SK-N-SH treated with all-trans-retinoic acid at 6 μM for 48 hours (cell line): Measurements from ENCODE around the gene FGL2.

Experiments used
- ESRRG ChIP-seq: fragments of 250-450 bp; sonication (Bioruptor Pico); IDR thresholded peaks from 2 replicates; pipeline ENCODE4 v1.6.1; 2021; ENCODE audit warnings: mild to moderate bottlenecking
- ISL1 ChIP-seq: fragments of 250-450 bp; sonication (Bioruptor Pico); IDR thresholded peaks from 2 replicates; pipeline ENCODE4 v2.1.2; 2022; ENCODE audit warnings: mild to moderate bottlenecking, moderate library complexity
- OSR1 ChIP-seq: fragments of 250-450 bp; sonication (Bioruptor Pico); IDR thresholded peaks from 2 replicates; pipeline ENCODE4 v1.8.0; 2022; ENCODE audit warnings: moderate library complexity, mild to moderate bottlenecking, inconsistent platforms
- PPARA ChIP-seq: fragments of 250-450 bp; sonication (Bioruptor Pico); IDR thresholded peaks from 2 replicates; pipeline ENCODE4 v1.5.0; 2020; ENCODE audit warnings: mild to moderate bottlenecking, borderline replicate concordance
- RARB ChIP-seq: fragments of 250-450 bp; sonication (Bioruptor Pico); IDR thresholded peaks from 2 replicates; pipeline ENCODE4 v1.8.0; 2021; ENCODE audit warnings: mild to moderate bottlenecking, moderate library complexity
- SNAI2 ChIP-seq: fragments of 250-450 bp; sonication (Bioruptor Pico); IDR thresholded peaks from 2 replicates; pipeline ENCODE4 v1.5.0; 2020; ENCODE audit warnings: mild to moderate bottlenecking, moderate library complexity
- TF ChIP-seq, protein P1 (sequence below): fragments of 250-450 bp; sonication (Bioruptor Pico); IDR thresholded peaks from 2 replicates; pipeline ENCODE4 v1.5.1; 2021; ENCODE audit warnings: mild to moderate bottlenecking, moderate library complexity
- TF ChIP-seq, protein P2 (sequence below): fragments of 250-450 bp; sonication (Bioruptor Pico); IDR thresholded peaks from 2 replicates; pipeline ENCODE4 v1.8.0; 2020; ENCODE audit warnings: mild to moderate bottlenecking, moderate library complexity, borderline replicate concordance
- TF ChIP-seq, protein P3 (sequence below): fragments of 250-450 bp; sonication (Bioruptor Pico); IDR thresholded peaks from 2 replicates; pipeline ENCODE4 v1.5.1; 2020; ENCODE audit warnings: low read depth, mild to moderate bottlenecking, moderate library complexity

DNA sequence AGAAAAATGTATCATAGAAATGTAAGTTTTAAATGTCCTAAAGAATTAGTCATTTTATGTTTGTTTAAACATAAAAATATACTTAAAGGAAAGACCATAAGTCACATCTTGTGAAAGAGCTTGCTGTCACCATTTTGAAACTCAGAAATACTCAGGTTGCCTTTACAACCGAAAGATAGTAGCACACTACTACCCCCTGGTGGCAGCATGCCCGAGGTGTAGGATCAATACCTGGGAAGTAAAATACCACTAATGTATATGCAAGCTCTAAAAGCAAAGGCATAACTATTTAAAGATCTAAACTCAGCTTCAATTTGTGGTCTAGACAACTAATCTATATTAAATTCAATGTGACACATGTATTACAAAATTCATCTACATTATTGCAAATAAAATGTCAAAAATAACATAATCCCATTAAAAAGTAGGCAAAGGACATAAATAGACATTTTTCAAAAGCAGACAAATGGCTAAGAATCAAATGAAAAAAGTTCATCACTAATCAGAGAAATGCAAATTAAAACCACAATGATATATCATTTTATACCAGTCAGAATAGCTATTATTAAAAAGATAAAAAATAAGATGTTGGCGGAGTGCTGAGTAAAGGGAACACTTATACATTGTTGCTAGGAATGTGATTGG is 47.7 kb upstream of the FGL2 start:
- no peak for TF ChIP-seq PPARA
- no peak for TF ChIP-seq RARB (CRISPR knock-in tag)
- TF ChIP-seq, protein P1, sequence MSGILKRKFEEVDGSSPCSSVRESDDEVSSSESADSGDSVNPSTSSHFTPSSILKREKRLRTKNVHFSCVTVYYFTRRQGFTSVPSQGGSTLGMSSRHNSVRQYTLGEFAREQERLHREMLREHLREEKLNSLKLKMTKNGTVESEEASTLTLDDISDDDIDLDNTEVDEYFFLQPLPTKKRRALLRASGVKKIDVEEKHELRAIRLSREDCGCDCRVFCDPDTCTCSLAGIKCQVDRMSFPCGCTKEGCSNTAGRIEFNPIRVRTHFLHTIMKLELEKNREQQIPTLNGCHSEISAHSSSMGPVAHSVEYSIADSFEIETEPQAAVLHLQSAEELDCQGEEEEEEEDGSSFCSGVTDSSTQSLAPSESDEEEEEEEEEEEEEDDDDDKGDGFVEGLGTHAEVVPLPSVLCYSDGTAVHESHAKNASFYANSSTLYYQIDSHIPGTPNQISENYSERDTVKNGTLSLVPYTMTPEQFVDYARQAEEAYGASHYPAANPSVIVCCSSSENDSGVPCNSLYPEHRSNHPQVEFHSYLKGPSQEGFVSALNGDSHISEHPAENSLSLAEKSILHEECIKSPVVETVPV (CRISPR knock-in tag), result no peak
- TF ChIP-seq, protein P2, sequence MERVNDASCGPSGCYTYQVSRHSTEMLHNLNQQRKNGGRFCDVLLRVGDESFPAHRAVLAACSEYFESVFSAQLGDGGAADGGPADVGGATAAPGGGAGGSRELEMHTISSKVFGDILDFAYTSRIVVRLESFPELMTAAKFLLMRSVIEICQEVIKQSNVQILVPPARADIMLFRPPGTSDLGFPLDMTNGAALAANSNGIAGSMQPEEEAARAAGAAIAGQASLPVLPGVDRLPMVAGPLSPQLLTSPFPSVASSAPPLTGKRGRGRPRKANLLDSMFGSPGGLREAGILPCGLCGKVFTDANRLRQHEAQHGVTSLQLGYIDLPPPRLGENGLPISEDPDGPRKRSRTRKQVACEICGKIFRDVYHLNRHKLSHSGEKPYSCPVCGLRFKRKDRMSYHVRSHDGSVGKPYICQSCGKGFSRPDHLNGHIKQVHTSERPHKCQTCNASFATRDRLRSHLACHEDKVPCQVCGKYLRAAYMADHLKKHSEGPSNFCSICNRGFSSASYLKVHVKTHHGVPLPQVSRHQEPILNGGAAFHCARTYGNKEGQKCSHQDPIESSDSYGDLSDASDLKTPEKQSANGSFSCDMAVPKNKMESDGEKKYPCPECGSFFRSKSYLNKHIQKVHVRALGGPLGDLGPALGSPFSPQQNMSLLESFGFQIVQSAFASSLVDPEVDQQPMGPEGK (CRISPR knock-in tag), result no peak
- no peak for TF ChIP-seq ESRRG
- no peak for TF ChIP-seq ISL1 (CRISPR knock-in tag)
- no peak for TF ChIP-seq SNAI2 (CRISPR knock-in tag)
- TF ChIP-seq, protein P3, sequence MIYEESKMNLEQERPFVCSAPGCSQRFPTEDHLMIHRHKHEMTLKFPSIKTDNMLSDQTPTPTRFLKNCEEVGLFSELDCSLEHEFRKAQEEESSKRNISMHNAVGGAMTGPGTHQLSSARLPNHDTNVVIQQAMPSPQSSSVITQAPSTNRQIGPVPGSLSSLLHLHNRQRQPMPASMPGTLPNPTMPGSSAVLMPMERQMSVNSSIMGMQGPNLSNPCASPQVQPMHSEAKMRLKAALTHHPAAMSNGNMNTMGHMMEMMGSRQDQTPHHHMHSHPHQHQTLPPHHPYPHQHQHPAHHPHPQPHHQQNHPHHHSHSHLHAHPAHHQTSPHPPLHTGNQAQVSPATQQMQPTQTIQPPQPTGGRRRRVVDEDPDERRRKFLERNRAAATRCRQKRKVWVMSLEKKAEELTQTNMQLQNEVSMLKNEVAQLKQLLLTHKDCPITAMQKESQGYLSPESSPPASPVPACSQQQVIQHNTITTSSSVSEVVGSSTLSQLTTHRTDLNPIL, result no peak
- no peak for TF ChIP-seq OSR1 (CRISPR knock-in tag)
